GM12878 (cell line): ENCODE measurements around the gene SLC4A2. TPM values are rescaled to one million over a fixed set of nuclear protein-coding genes. Genes with fewer than 3 reads are reported as not detected.

Source experiments
- ATAC-seq: fragments of 200-7000 bp; cut with Tn5 transposase; 3 replicates; pipeline ENCODE4 v1.9.1; 2020; ENCODE audit warnings: mild to moderate bottlenecking, moderate library complexity
- BruUV-seq: library from RNA; stranded (reverse); fragments of 400-500 nt; replicated peaks from 2 replicates; lab custom pipeline; 2021; lab: Mats Ljungman, UMichigan
- CTCF ChIA-PET: fragments of 300-600 bp; sonication (Branson Sonifier 250); formaldehyde crosslinking; extraction: SDS; loops from one replicate; lab custom pipeline; 2021; ENCODE audit warnings: inconsistent platforms; lab: Yijun Ruan, JAX
- POLR2A ChIA-PET: fragments of 350-600 bp; formaldehyde crosslinking; extraction: SDS; loops from one replicate; lab custom pipeline; 2021; ENCODE audit warnings: inconsistent platforms; lab: Charles Lee
- RAD21 ChIA-PET: fragments of 300-600 bp; sonication (Branson Sonifier 250); formaldehyde crosslinking; loops from one replicate; lab custom pipeline; 2023; ENCODE audit warnings: antibody characterized with exemption; ENCODE audit not compliant: unreplicated experiment; lab: Charles Lee
- SMC1A ChIA-PET: fragments of 300-600 bp; sonication (Branson Sonifier 250); formaldehyde crosslinking; loops from one replicate; lab custom pipeline; 2023; ENCODE audit not compliant: unreplicated experiment, uncharacterized antibody; lab: Charles Lee
- DNase-seq: peaks from one replicate; pipeline ENCODE4 v3.0.0-alpha.2; 2011; ENCODE audit warnings: low read depth, low spot score
- FAIRE-seq: peaks from 3 replicates; lab custom pipeline; 2011; peaks lifted over from hg19 to GRCh38; lab: Jason Lieb, UNC
- H2AFZ ChIP-seq: 2 replicates; pipeline ENCODE4 v1.6.0; 2011; ENCODE audit warnings: low read depth, low read length, control low read depth; ENCODE audit not compliant: control insufficient read depth
- H3K27ac ChIP-seq: 2 replicates; pipeline ENCODE4 v1.5.1; 2011; ENCODE audit warnings: control low read depth; ENCODE audit not compliant: control insufficient read depth, insufficient read depth
- H3K27me3 ChIP-seq, 2 experiments: replicated peaks in 1 of 2; 2 replicates each; pipeline versions ENCODE4 v1.6.0 to v1.6.1; 2011; ENCODE audit warnings: low read length in 1 of 2; ENCODE audit not compliant: control insufficient read depth in 2 of 2, insufficient read depth in 2 of 2
- H3K36me3 ChIP-seq, 2 experiments: 2 replicates each; pipeline ENCODE4 v1.5.1; 2011; ENCODE audit warnings: low read length in 1 of 2; ENCODE audit not compliant: control insufficient read depth in 2 of 2, insufficient read depth in 2 of 2
- H3K4me1 ChIP-seq: 2 replicates; pipeline ENCODE4 v1.6.1; 2011; ENCODE audit warnings: mild to moderate bottlenecking, low read length, moderate library complexity, mixed read lengths; ENCODE audit not compliant: control insufficient read depth, insufficient read depth
- H3K4me2 ChIP-seq: 2 replicates; pipeline ENCODE4 v1.6.0; 2011; ENCODE audit warnings: control low read depth; ENCODE audit not compliant: control insufficient read depth, insufficient read depth
- H3K4me3 ChIP-seq: fragments of 200-600 bp; sonication (generic); 2 replicates; pipeline ENCODE4 v1.5.1; 2016
- H3K79me2 ChIP-seq: 2 replicates; pipeline ENCODE4 v1.6.0; 2011; ENCODE audit warnings: low read length; ENCODE audit not compliant: control insufficient read depth, insufficient read depth
- H3K9ac ChIP-seq: 2 replicates; pipeline ENCODE4 v1.8.0; 2011; ENCODE audit warnings: low read length, control low read depth, mixed read lengths; ENCODE audit not compliant: control insufficient read depth, insufficient read depth
- H3K9me3 ChIP-seq: replicated peaks from 3 replicates; pipeline ENCODE4 v1.5.1; 2011; ENCODE audit warnings: mild to moderate bottlenecking, low read length; ENCODE audit not compliant: control insufficient read depth, insufficient read depth
- H4K20me1 ChIP-seq: 2 replicates; pipeline ENCODE4 v1.6.0; 2011; ENCODE audit not compliant: control insufficient read depth, insufficient read depth
- ELK1 ChIP-seq: IDR thresholded peaks from 2 replicates; pipeline ENCODE4 v1.6.1; 2012; ENCODE audit warnings: low read depth, low read length, improper control_type of control experiment
- KAT2A ChIP-seq: conservative IDR thresholded peaks from 2 replicates; pipeline ENCODE4 v1.6.1; 2011; ENCODE audit warnings: low read depth, low read length; ENCODE audit not compliant: control insufficient read depth
- PBX3 ChIP-seq: IDR thresholded peaks from 2 replicates; pipeline ENCODE4 v1.6.1; 2011; ENCODE audit warnings: mild to moderate bottlenecking, low read depth, low read length, moderate library complexity; ENCODE audit not compliant: insufficient replicate concordance
- POLR2A ChIP-seq: IDR thresholded peaks from 2 replicates; pipeline ENCODE4 v1.6.1; 2011; ENCODE audit warnings: low read depth, mild to moderate bottlenecking, low read length
- RB1 ChIP-seq: fragments of 450-650 bp; formaldehyde crosslinking; IDR thresholded peaks from 2 replicates; pipeline ENCODE4 v1.6.1; 2017; ENCODE audit warnings: mild to moderate bottlenecking, borderline replicate concordance
- RCOR1 ChIP-seq: conservative IDR thresholded peaks from 2 replicates; pipeline ENCODE4 v1.6.1; 2012; ENCODE audit warnings: low read depth, low read length, improper control_type of control experiment
- RUNX3 ChIP-seq: IDR thresholded peaks from 2 replicates; pipeline ENCODE4 v1.6.1; 2012; ENCODE audit warnings: low read length, inconsistent platforms
- TCF12 ChIP-seq: IDR thresholded peaks from 2 replicates; pipeline ENCODE4 v1.6.1; 2011; ENCODE audit warnings: low read depth, mild to moderate bottlenecking, low read length
- ZNF24 ChIP-seq: fragments of 450-650 bp; IDR thresholded peaks from 2 replicates; pipeline ENCODE4 v1.6.1; 2017; ENCODE audit warnings: antibody characterized with exemption, mild to moderate bottlenecking
- WGBS: methylation state at CpG from one replicate; pipeline ENCODE4 v1.1.6; 2016; ENCODE audit warnings: low lambda C conversion rate; ENCODE audit not compliant: insufficient replicate concordance, insufficient coverage; ENCODE audit errors: missing lambda C conversion rate; 5-methylcytosine and 5-hydroxymethylcytosine counted together
- in situ Hi-C: fragments of 300-500 bp; cut with MboI; formaldehyde crosslinking; loops from 9 replicates; pipeline ENCODE4 v1.14.3; 2018; ENCODE audit warnings: mixed read lengths
- intact Hi-C: fragments of 100-400 bp; cut with micrococcal nuclease; formaldehyde crosslinking; loops from one replicate; pipeline ENCODE4 v1.14.2; 2022; ENCODE audit not compliant: unreplicated experiment
- polyA plus RNA-seq, 11 experiments: library from polyadenylated mRNA; depleted of rRNA in 4 of 11; unstranded in 6 of 11; stranded (reverse) in 5 of 11; fragments of >200 nt; fragmentation: Nextera tagmentation in 4 of 11; fragmentation: Illumina TruSeq in 1 of 11; extraction: Ambion mirVana in 4 of 11; extraction: Trizol in 1 of 11; gene quantifications; 1 replicate in 1 of 11; 2 replicates in 10 of 11; pipeline versions ENCODE4 v1.2.1 to v1.2.3, GENCODE V29; 2011 to 2016; ENCODE audit warnings: inconsistent platforms in 2 of 11, missing spikeins in 2 of 11, low read depth in 1 of 11
- total RNA-seq, 4 experiments: library from RNA; depleted of rRNA in 3 of 4; stranded (reverse); fragments of >200 nt in 3 of 4; fragmentation: Illumina TruSeq in 1 of 4; extraction: Trizol in 1 of 4; gene quantifications; 2 replicates each; pipeline versions ENCODE4 v1.2.1 to v1.2.3, GENCODE V29; 2013 to 2021
- TF ChIP-seq, protein P1 (sequence below): fragments of 450-650 bp; IDR thresholded peaks from 2 replicates; pipeline ENCODE4 v1.6.1; 2017; ENCODE audit warnings: mild to moderate bottlenecking, moderate library complexity

SLC4A2 gene
- total and polyA plus RNA-seq, 10 of the 15 experiments (the other 5 are each of a cell fraction or from before 2014, with no cell fraction given): 2.7 to 78.6 (median 30.1) TPM

DNA sequence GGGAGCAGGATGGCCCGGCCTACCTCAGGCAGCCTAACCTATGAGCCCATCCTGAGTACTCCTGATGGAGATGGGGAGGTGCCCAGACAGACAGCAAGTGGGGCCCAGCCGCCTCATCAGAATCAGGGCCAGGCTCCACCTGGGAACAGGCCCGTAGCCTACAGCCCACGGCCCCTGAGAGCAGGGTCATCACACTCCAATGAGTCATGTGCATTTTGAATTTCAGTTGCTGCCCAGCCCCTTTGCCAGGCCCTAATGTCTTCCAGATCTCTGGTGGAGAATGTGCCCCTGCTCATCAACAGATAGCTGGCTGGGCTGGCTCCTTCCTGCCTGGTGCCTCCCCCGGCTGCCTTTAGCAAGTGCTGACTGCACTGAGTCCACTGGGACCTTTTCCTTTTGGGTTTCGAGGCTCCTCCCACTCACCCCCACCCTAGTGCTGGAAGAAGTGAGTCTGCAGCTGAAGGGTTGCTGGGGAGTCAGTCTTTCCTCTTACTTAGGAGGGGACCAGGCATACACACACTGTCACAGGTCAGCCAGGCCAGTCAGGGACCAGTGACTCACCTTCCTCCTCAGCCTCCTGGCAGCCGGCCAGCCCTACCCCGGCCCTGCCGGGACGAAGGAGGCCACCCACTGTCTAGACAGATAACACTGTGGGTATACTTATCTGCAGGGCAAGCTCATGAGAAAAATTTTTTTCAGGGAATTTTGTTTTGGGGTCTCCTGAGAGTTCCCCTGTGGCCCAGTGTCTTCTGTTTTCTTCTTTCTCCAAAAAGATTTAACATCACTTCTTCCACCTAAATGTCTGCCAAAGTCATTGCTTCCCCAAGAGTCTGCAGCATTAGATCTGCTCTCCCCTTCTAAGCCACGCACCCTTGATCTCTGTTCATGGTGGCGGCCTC lies 20.2 kb upstream of the SLC4A2 start:
- ChIA-PET SMC1A (no interaction called here), POLR2A (interaction anchor here (0.6 kb wide), 1 partner anchor 51 kb away, joined by 4 read pairs; no protein-coding TSS in a partner anchor), RAD21 (no interaction called here), CTCF (interaction anchor here (1.2 kb wide), 1 partner anchor 10 kb away, joined by 3 read pairs; no protein-coding TSS in a partner anchor)
- Histone ChIP-seq H3K9me3 (no peaks in the 10 kb centered on the region), H3K9ac (no peak overlapping the region), H3K4me3 (no peak overlapping the region), H3K4me2 (no peak overlapping the region), H3K4me1 (no peaks in the 10 kb centered on the region), H4K20me1 (no peaks in the 10 kb centered on the region), H3K27ac (no peak overlapping the region), H2AFZ (no peak overlapping the region), H3K79me2 (no peaks in the 10 kb centered on the region), H3K27me3 (no peaks in the 10 kb centered on the region), H3K36me3 (no peaks in the 10 kb centered on the region; a peak in 1 of 4 replicates)
- FAIRE-seq (no peak), DNase-seq (no peak), ATAC-seq (peak; percentile 78)
- WGBS: 63% methylated on average over 12 of the region's 12 CpGs
- intact Hi-C loops (no loop called here), in situ Hi-C loops (no loop called here)
- TF ChIP-seq RB1 (no peak), POLR2A (no peak), TCF12 (no peak), RCOR1 (no peak), ZNF24 (no peak), RUNX3 (no peak), PBX3 (no peak), ELK1 (no peak), KAT2A (no peak)
- TF ChIP-seq, protein P1, sequence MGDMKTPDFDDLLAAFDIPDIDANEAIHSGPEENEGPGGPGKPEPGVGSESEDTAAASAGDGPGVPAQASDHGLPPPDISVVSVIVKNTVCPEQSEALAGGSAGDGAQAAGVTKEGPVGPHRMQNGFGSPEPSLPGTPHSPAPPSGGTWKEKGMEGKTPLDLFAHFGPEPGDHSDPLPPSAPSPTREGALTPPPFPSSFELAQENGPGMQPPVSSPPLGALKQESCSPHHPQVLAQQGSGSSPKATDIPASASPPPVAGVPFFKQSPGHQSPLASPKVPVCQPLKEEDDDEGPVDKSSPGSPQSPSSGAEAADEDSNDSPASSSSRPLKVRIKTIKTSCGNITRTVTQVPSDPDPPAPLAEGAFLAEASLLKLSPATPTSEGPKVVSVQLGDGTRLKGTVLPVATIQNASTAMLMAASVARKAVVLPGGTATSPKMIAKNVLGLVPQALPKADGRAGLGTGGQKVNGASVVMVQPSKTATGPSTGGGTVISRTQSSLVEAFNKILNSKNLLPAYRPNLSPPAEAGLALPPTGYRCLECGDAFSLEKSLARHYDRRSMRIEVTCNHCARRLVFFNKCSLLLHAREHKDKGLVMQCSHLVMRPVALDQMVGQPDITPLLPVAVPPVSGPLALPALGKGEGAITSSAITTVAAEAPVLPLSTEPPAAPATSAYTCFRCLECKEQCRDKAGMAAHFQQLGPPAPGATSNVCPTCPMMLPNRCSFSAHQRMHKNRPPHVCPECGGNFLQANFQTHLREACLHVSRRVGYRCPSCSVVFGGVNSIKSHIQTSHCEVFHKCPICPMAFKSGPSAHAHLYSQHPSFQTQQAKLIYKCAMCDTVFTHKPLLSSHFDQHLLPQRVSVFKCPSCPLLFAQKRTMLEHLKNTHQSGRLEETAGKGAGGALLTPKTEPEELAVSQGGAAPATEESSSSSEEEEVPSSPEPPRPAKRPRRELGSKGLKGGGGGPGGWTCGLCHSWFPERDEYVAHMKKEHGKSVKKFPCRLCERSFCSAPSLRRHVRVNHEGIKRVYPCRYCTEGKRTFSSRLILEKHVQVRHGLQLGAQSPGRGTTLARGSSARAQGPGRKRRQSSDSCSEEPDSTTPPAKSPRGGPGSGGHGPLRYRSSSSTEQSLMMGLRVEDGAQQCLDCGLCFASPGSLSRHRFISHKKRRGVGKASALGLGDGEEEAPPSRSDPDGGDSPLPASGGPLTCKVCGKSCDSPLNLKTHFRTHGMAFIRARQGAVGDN: no peak
- BruUV-seq: no TSS peak
